WTC11 (cell line): Measurements from ENCODE around the gene RAB35.

Experiments used
- NFYB ChIP-seq: sonication (generic); formaldehyde crosslinking; conservative IDR thresholded peaks from 2 replicates; pipeline ENCODE4 v1.8.0; 2022; ENCODE audit warnings: low read depth, missing genetic modification reagents
- SMAD3 ChIP-seq: sonication (generic); formaldehyde crosslinking; IDR thresholded peaks from 2 replicates; pipeline ENCODE4 v1.8.0; 2022; ENCODE audit warnings: missing genetic modification reagents, mild to moderate bottlenecking, borderline replicate concordance
- ZNF138 ChIP-seq: sonication (generic); formaldehyde crosslinking; conservative IDR thresholded peaks from 2 replicates; pipeline ENCODE4 v1.8.1; 2022; ENCODE audit warnings: mild to moderate bottlenecking, moderate library complexity, missing genetic modification reagents

- TF ChIP-seq SMAD3 (CRISPR knock-in tag) = no peak
- TF ChIP-seq NFYB (CRISPR knock-in tag) = no peak
- no peak for TF ChIP-seq ZNF138
Measured at GRCh38 chr12:120159509-120160237, 43.1 kb upstream of the RAB35 start.
